Activated CD8-positive, alpha-beta T cell treated with anti-CD3 and anti-CD28 coated beads, Interleukin-2, amount 10 ng/mL, durations not matched to agents 7 days and 5 days (primary cell): ENCODE results near the gene WDR49. TPM values are rescaled to one million over a fixed set of nuclear protein-coding genes. Genes with fewer than 3 reads are reported as not detected.
"Not testable (repeated sequence)": the region's sequence is repeated elsewhere in the genome, so short reads cannot be mapped to it uniquely, and the experiment has no call there.

Source experiments
- ATAC-seq: fragments of 150-1000 bp; cut with Tn5 transposase; one replicate; pipeline ENCODE4 v1.10.0; 2021; ENCODE audit warnings: moderate library complexity
- CTCF ChIA-PET: fragments of 350-600 bp; sonication (Branson Sonifier 250); formaldehyde crosslinking; loops from one replicate; lab custom pipeline; 2021; ENCODE audit warnings: antibody characterized with exemption; lab: Charles Lee
- POLR2A ChIA-PET: fragments of 350-600 bp; sonication (Branson Sonifier 250); formaldehyde crosslinking; loops from one replicate; lab custom pipeline; 2021; ENCODE audit warnings: antibody characterized with exemption; lab: Charles Lee
- DNase-seq: peaks from one replicate; pipeline ENCODE4 v3.0.0-alpha.2; 2020
- H3K27ac Mint-ChIP-seq: one replicate; pipeline ENCODE4 v1.8.0; 2021; ENCODE audit warnings: mild to moderate bottlenecking, mixed read lengths
- H3K27me3 Mint-ChIP-seq: one replicate; pipeline ENCODE4 v1.8.0; 2021; ENCODE audit warnings: low read depth, mixed read lengths
- H3K36me3 Mint-ChIP-seq: one replicate; pipeline ENCODE4 v1.8.0; 2021; ENCODE audit warnings: low read depth, mixed read lengths
- H3K4me1 Mint-ChIP-seq: one replicate; pipeline ENCODE4 v1.8.0; 2021; ENCODE audit warnings: low read depth, mixed read lengths
- H3K4me3 Mint-ChIP-seq: one replicate; pipeline ENCODE4 v1.8.0; 2021; ENCODE audit warnings: mild to moderate bottlenecking, mixed read lengths
- H3K9me3 Mint-ChIP-seq: one replicate; pipeline ENCODE4 v1.8.0; 2022; ENCODE audit warnings: mixed read lengths; ENCODE audit not compliant: insufficient read depth
- total RNA-seq, 2 experiments: library from RNA; stranded (reverse); gene quantifications; one replicate each; pipeline ENCODE4 v1.2.3, GENCODE V29; 2021

WDR49 gene
- total RNA-seq, 2 experiments from 2014 or later = not detected

DNA sequence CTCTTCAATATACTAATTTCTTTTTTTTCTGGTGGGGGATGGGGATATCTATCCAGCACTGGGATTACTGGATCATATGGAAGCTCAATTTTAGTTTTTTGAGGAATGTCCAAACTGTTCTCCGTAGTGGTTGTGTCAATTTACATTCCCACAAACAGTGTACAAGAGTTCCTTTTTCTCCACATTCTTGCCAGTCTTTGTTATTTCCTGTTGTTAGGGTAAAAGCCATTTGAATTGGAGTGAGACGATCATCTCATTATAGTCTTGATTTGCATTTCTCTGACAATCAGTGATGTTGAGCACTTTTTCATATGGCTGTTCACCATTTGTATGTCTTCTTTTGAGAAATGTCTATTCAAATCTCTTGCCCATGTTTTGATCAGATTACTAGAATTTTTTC, 12.8 kb upstream of the WDR49 start:
- Mint-ChIP-seq H3K4me1 (no peaks in the 10 kb centered on the region), H3K36me3 (no peaks in the 10 kb centered on the region), H3K4me3 (no peak overlapping the region), H3K9me3 (no peaks in the 10 kb centered on the region), H3K27ac (no peak overlapping the region), H3K27me3 (no peaks in the 10 kb centered on the region)
- ATAC-seq (no peak), DNase-seq (no peak)
- POLR2A ChIA-PET = no interaction called here
- CTCF ChIA-PET = interaction anchor here (1.7 kb wide), 1 partner anchor 18 kb away, joined by 4 read pairs; no protein-coding TSS in a partner anchor

- Mint-ChIP-seq H3K4me3 (no peak overlapping the region), H3K36me3 (no peaks in the 10 kb centered on the region), H3K9me3 (no peaks in the 10 kb centered on the region), H3K4me1 (no peaks in the 10 kb centered on the region), H3K27ac (no peak overlapping the region), H3K27me3 (no peaks in the 10 kb centered on the region)
- POLR2A ChIA-PET = no interaction called here
- DNase-seq = no peak
- CTCF ChIA-PET = interaction anchor here (1.5 kb wide), 1 partner anchor 22 kb away, joined by 6 read pairs; no protein-coding TSS in a partner anchor
- no peak for ATAC-seq
Measured at GRCh38 chr3:167662919-167663400, 9.2 kb upstream of the WDR49 start.

DNA sequence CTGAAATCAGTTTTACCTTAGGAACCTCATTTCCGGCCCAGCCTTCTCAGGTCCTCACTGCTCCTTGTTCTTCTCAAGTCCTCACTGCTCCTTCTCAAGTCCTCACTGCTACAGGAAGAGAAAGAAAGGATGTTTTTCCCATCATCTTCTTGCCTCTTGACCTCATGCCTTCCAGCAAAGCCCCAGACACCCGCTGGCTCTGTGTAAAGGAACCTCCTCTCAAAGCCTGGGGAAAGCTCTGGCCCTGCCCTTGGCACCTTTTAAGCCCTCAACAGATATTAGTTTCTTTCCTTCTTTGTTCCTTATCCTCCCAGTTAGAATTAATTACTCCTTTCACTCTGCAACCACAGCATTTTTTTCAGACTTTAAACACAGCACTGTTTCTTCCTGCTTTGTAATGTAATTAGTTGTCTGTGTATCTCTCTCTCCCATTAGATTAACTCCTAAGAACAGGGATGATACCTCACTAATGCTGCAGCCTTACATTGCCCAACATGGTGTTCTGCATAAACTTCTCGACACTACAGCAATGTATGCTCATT, 4.0 kb upstream of the WDR49 start:
- POLR2A ChIA-PET = interaction anchor here (0.6 kb wide), 1 partner anchor 250 kb away, joined by 3 read pairs; no protein-coding TSS in a partner anchor
- Mint-ChIP-seq H3K9me3 (no peaks in the 10 kb centered on the region), H3K27me3 (no peaks in the 10 kb centered on the region), H3K4me1 (no peaks in the 10 kb centered on the region), H3K27ac (no peak overlapping the region), H3K4me3 (no peak overlapping the region), H3K36me3 (no peaks in the 10 kb centered on the region)
- ATAC-seq (no peak), DNase-seq (no peak)
- CTCF ChIA-PET = no interaction called here

DNA sequence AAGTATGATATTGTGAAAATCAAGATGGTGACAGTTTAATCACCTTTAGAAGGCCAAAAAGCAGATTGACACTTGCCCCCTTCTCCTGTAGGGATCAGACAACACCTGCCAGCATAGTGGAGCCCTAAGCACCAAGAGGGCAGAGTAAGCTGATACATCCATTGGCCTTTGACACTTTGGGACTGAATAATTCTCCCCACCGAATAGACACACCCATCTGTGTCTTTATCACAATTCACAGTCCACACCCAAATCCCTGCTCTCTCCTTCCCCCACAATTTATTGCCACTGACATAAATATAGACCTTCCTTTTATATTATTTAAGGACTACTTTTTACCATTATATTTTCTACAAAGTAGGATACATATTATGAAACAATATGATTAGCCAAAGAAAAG, 3.1 kb upstream of the WDR49 start:
- Mint-ChIP-seq H3K4me3 (no peak overlapping the region), H3K4me1 (no peaks in the 10 kb centered on the region), H3K27me3 (no peaks in the 10 kb centered on the region), H3K9me3 (no peaks in the 10 kb centered on the region), H3K36me3 (no peaks in the 10 kb centered on the region), H3K27ac (no peak overlapping the region)
- CTCF ChIA-PET = no interaction called here
- POLR2A ChIA-PET = no interaction called here
- no peak for ATAC-seq
- no peak for DNase-seq

DNA sequence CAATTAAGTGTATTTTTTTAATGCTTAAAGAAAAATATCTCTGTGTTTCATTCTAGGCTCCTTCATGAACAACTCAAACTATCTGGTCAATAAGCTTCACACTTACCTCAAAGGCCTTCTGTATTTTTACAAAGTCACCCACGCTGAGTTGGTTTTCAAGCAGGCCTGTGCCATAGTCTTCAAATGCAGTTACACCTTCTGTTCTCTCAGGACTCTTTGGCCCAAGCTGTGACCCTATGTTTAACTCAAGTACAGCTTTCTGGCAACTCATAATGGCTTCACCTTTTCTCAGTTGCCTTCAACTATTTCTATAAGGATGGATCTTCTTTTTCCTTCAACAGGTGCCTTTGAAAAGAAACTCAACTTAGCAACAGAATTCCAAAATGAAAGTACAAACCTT, 587 bp downstream of the WDR49 start:
- Mint-ChIP-seq H3K36me3 (no peaks in the 10 kb centered on the region), H3K4me3 (no peak overlapping the region), H3K27ac (no peak overlapping the region), H3K4me1 (peaks cover 4% of the 10 kb centered on the region), H3K27me3 (no peaks in the 10 kb centered on the region), H3K9me3 (no peaks in the 10 kb centered on the region)
- DNase-seq (no peak), ATAC-seq (no peak)
- ChIA-PET CTCF (no interaction called here), POLR2A (no interaction called here)

GRCh38 chr3:167651826-167652225, 1.9 kb downstream of the WDR49 start:
- H3K4me1 Mint-ChIP-seq = peaks cover 4% of the 10 kb centered on the region
- H3K4me3 Mint-ChIP-seq = no peak overlapping the region
- H3K36me3 Mint-ChIP-seq = no peaks in the 10 kb centered on the region
- ChIA-PET CTCF (interaction anchor here (0.6 kb wide), 1 partner anchor 18 kb away, joined by 3 read pairs; no protein-coding TSS in a partner anchor), POLR2A (no interaction called here)
- H3K9me3 Mint-ChIP-seq = no peaks in the 10 kb centered on the region
- DNase-seq = no peak
- H3K27me3 Mint-ChIP-seq = no peaks in the 10 kb centered on the region
- no peak overlapping the region for H3K27ac Mint-ChIP-seq
- ATAC-seq = no peak

DNA sequence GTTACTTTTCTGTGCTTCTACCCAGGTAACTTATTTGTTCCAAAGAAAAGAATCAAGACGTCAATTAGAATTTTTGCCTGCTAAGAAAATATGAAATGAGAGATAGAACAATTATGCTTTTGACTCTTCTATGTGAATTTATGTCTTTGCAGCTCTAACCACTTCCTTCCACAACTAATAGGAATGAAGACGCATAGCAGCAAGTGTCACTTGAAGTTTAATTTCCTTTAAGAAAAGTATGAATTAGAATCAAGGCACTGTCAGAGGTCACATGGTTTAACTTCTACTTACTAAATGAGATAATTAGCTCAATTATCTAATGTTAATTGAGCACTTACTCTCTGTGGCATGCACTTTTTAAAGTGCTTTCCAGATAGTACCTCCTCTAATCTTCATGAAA, 3.3 kb downstream of the WDR49 start:
- CTCF ChIA-PET = no interaction called here
- no peak for ATAC-seq

DNA sequence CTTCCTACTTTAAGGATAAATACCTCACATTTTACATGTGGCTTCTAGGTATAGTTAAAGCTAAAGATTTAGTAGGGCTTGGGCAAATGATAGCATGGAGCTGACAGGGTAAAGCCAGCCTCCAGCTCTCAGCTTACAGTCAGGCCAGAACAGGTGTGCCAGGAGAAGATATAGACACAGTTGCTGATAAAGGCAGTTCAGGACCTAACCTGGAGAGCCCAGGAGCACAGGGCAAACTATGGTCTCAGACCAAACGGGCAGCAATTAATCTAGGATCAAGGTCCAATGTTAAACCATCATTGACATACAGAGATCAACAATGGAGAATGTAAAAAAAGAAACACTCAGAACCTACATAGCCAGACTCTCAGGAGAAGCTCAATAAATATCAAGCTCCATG, 4.0 kb downstream of the WDR49 start:
- Mint-ChIP-seq H3K9me3 (no peaks in the 10 kb centered on the region), H3K27ac (no peak overlapping the region), H3K4me1 (peaks cover 4% of the 10 kb centered on the region), H3K27me3 (no peaks in the 10 kb centered on the region), H3K36me3 (no peaks in the 10 kb centered on the region), H3K4me3 (no peak overlapping the region)
- POLR2A ChIA-PET = no interaction called here
- CTCF ChIA-PET = no interaction called here
- DNase-seq (no peak), ATAC-seq (no peak)

More for the DNA sequence above, 3.3 kb downstream of the WDR49 start:
- Mint-ChIP-seq H3K36me3 (no peaks in the 10 kb centered on the region), H3K4me1 (peaks cover 4% of the 10 kb centered on the region), H3K9me3 (no peaks in the 10 kb centered on the region), H3K27ac (no peak overlapping the region), H3K4me3 (no peak overlapping the region), H3K27me3 (no peaks in the 10 kb centered on the region)
- POLR2A ChIA-PET = no interaction called here
- DNase-seq = no peak

- Mint-ChIP-seq H3K4me1 (no peaks in the 10 kb centered on the region), H3K27ac (no peak overlapping the region), H3K4me3 (no peak overlapping the region)
Measured at GRCh38 chr3:167644611-167645010, 9.1 kb downstream of the WDR49 start.

GRCh38 chr3:167631471-167631870, 22.3 kb downstream of the WDR49 start:
- no peaks in the 10 kb centered on the region for H3K27me3 Mint-ChIP-seq
- no peaks in the 10 kb centered on the region for H3K4me1 Mint-ChIP-seq
- no peaks in the 10 kb centered on the region for H3K36me3 Mint-ChIP-seq
- no peak overlapping the region for H3K27ac Mint-ChIP-seq
- no peak for ATAC-seq
- no peak overlapping the region for H3K4me3 Mint-ChIP-seq
- H3K9me3 Mint-ChIP-seq = no peaks in the 10 kb centered on the region
- CTCF ChIA-PET = no interaction called here
- no peak for DNase-seq
- POLR2A ChIA-PET = no interaction called here

More at GRCh38 chr3:167644611-167645010, 9.1 kb downstream of the WDR49 start:
- H3K36me3 Mint-ChIP-seq = no peaks in the 10 kb centered on the region
- ChIA-PET POLR2A (no interaction called here), CTCF (no interaction called here)
- DNase-seq (no peak), ATAC-seq (no peak)
- peaks cover 4% of the 10 kb centered on the region for H3K27me3 Mint-ChIP-seq
- peaks cover 3% of the 10 kb centered on the region for H3K9me3 Mint-ChIP-seq

- no peak overlapping the region for H3K27ac Mint-ChIP-seq
- ATAC-seq = no peak
Measured at GRCh38 chr3:167626490-167626889, 27.3 kb downstream of the WDR49 start.

DNA sequence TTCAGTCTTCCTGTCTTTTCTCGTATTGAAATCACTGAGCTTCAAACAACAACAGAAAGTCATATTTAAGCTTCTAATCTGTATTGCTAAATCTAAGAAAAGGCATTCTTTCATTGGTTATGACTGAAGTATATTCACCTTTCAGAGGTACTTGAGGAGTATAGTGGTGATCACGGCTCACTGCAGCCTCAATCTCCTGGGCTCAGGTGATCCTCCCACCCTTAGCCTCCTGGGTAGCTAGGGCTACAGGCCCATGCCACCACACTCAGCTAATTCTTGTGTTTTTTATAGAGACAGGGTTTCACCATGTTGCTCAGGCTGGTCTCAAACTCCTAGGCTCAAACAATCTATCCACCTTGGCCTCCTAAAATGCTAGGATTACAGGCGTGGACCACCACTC, 38.7 kb downstream of the WDR49 start:
- no peak for ATAC-seq
- POLR2A ChIA-PET = no interaction called here

More at GRCh38 chr3:167626490-167626889, 27.3 kb downstream of the WDR49 start:
- no peak for DNase-seq
- H3K27me3 Mint-ChIP-seq = no peaks in the 10 kb centered on the region
- no peaks in the 10 kb centered on the region for H3K36me3 Mint-ChIP-seq
- H3K4me3 Mint-ChIP-seq = no peak overlapping the region
- H3K9me3 Mint-ChIP-seq = no peaks in the 10 kb centered on the region
- ChIA-PET POLR2A (no interaction called here), CTCF (no interaction called here)
- H3K4me1 Mint-ChIP-seq = no peaks in the 10 kb centered on the region

GRCh38 chr3:167614196-167614595, 39.5 kb downstream of the WDR49 start:
- H3K4me1 Mint-ChIP-seq, H3K4me3 Mint-ChIP-seq, POLR2A ChIA-PET, CTCF ChIA-PET, H3K27ac Mint-ChIP-seq, ATAC-seq, H3K36me3 Mint-ChIP-seq, DNase-seq, H3K9me3 Mint-ChIP-seq, H3K27me3 Mint-ChIP-seq: not testable (repeated sequence)

More for the DNA sequence above, 38.7 kb downstream of the WDR49 start:
- Mint-ChIP-seq H3K27me3 (peaks cover 2% of the 10 kb centered on the region), H3K4me1 (no peaks in the 10 kb centered on the region), H3K4me3 (no peak overlapping the region), H3K9me3 (no peaks in the 10 kb centered on the region), H3K36me3 (no peaks in the 10 kb centered on the region), H3K27ac (no peak overlapping the region)
- no peak for DNase-seq
- CTCF ChIA-PET = no interaction called here
